HG03175 (cell line): Measurements from ENCODE around the gene GRM2.

ENCODE experiments used
- ATAC-seq: cut with Tn5 transposase; IDR thresholded peaks from one replicate; pipeline ENCODE4 v1.9.1; 2021; ENCODE audit warnings: mild to moderate bottlenecking, moderate library complexity; ENCODE audit not compliant: unreplicated experiment

The GRM2 gene

GRCh38 chr3:51703761-51704510, 2.9 kb upstream of the GRM2 start:
- no peak for ATAC-seq

GRCh38 chr3:51704511-51704950, 2.3 kb upstream of the GRM2 start:
- ATAC-seq = no peak

DNA sequence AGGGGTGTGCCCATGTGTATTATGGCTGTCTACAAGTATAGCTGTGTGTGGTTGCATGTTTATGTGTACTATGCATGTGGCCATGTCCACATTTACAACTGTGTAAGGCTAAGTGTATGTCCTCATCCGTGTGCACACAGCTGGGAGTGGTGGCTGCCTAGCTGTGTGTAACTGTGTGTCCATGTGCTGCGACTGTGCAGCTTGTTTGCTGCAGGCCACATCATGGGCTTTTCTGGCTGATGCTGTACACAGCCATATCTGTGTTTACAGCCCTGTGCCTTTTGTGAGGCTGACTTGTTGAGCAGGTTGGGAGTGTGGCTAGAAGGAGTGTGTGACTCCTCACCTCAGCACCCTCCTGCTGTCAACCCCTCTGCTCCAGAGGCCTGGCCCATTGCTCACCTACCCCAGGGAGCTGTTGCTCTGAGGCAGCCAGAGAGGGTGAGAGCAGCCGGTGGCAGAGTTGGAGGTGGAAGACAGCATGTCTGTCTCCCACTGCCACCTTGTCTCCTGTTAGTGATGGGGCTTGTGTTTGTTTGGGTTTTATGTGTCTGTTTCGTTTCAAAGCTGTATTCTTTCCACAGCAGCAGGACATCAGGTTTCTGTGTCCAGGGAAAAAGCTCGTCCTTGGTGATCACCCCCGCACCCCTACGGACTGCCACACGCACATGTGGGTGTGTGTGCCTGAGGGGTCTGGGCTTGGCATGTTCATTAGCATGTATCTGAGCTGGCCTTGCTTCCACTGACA, 1.4 kb upstream of the GRM2 start:
- ATAC-seq = no peak

GRCh38 chr3:51706021-51706485, 815 bp upstream of the GRM2 start:
- ATAC-seq = no peak

GRCh38 chr3:51708216-51708845, 1.5 kb downstream of the GRM2 start:
- no peak for ATAC-seq

- no peak for ATAC-seq
Observed at GRCh38 chr3:51709004-51709420, 2.1 kb downstream of the GRM2 start.

DNA sequence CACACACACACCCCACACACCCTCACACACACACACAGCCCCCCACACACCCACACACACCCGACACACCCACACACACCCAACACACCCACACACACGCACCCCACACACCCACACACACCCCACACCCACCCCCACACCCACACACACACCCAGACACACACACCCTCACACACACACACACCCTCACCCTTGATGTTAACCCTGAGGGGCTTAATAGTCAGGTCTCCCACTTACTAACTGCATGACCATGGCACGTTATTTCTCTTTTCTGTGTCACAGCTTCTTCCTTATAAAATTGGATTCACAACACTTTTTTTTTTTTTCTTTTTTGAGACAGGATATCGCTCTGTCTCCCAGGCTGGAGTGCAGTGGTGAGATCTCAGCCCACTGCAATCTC, 2.8 kb downstream of the GRM2 start:
- ATAC-seq = no peak

- no peak for ATAC-seq
Observed at GRCh38 chr3:51710631-51711351, 3.9 kb downstream of the GRM2 start.

DNA sequence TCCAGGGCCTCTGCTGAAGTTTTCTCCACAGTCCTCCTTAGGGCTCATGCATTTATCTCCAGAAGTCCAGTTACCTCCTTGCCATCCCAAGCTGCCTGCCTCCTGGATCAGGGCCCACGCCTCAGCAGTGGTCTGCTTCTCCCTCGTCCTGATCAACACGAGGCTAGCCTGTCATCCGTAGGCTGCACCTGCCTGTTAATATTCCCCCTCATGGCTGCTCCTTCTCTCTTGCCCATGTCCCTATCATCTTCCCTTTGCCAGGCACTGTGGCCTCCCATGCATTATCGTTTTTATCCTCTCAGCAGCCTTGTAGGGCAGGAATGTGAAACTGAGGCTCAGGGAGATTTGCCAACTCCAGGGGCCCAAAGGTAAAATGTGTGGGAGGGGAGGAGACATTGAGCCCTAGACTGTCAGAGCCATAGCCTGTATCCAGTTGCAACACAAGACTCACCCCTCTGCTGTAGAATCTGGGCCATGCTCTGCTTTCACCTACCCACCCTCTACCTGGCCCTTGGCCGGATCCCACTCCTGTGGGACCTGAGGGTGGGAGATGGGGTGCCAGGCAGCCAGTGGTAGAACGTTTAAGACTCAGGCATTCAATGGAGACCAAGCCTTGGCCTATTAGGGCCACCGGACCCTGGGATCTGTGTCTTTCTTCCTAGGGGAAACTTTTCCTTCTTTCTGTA, 4.6 kb downstream of the GRM2 start:
- no peak for ATAC-seq

- no peak for ATAC-seq
Observed at GRCh38 chr3:51712038-51712420, 5.2 kb downstream of the GRM2 start.

DNA sequence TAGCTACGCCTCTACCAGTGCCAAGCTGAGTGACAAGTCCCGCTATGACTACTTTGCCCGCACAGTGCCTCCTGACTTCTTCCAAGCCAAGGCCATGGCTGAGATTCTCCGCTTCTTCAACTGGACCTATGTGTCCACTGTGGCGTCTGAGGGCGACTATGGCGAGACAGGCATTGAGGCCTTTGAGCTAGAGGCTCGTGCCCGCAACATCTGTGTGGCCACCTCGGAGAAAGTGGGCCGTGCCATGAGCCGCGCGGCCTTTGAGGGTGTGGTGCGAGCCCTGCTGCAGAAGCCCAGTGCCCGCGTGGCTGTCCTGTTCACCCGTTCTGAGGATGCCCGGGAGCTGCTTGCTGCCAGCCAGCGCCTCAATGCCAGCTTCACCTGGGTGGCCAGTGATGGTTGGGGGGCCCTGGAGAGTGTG, 5.7 kb downstream of the GRM2 start:
- ATAC-seq = no peak

- no peak for ATAC-seq
Observed at GRCh38 chr3:51712963-51713362, 6.1 kb downstream of the GRM2 start.

DNA sequence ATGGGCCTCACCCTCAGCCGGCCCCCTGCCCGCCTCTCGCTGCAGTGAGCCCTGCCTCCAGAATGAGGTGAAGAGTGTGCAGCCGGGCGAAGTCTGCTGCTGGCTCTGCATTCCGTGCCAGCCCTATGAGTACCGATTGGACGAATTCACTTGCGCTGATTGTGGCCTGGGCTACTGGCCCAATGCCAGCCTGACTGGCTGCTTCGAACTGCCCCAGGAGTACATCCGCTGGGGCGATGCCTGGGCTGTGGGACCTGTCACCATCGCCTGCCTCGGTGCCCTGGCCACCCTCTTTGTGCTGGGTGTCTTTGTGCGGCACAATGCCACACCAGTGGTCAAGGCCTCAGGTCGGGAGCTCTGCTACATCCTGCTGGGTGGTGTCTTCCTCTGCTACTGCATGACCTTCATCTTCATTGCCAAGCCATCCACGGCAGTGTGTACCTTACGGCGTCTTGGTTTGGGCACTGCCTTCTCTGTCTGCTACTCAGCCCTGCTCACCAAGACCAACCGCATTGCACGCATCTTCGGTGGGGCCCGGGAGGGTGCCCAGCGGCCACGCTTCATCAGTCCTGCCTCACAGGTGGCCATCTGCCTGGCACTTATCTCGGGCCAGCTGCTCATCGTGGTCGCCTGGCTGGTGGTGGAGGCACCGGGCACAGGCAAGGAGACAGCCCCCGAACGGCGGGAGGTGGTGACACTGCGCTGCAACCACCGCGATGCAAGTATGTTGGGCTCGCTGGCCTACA, 8.5 kb downstream of the GRM2 start:
- no peak for ATAC-seq

GRCh38 chr3:51715977-51716294, 9.1 kb downstream of the GRM2 start:
- no peak for ATAC-seq

DNA sequence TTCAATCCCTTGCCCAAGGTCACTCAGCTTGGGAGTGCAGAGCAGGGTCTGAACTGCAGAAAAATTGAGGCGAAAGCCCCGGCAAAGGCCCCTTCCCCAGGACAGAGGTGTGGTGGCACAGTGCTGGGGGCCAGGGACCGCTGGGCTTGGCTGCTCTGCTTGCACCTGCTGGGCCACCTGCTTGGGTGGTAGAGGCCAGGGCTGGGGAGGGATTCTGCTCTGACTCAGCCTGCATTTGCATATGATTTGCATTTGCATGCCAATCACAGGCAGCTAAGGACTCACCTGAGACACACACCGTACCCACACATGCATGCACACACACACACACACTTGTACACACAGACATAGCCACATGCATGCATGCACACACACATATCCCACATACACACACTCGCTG, 9.9 kb downstream of the GRM2 start:
- ATAC-seq = no peak

DNA sequence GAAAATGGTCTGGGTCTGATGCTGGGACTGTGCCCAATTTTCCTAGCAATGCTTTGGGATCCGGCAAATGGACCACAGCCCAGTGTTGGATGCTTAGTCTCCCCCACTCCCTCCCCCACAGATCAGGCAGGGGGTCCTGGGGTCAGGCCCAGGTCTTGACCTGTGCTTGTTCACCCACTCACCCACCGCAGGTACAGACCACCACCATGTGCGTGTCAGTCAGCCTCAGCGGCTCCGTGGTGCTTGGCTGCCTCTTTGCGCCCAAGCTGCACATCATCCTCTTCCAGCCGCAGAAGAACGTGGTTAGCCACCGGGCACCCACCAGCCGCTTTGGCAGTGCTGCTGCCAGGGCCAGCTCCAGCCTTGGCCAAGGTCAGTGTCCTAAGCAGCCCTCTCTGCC, 10.6 kb downstream of the GRM2 start:
- no peak for ATAC-seq

DNA sequence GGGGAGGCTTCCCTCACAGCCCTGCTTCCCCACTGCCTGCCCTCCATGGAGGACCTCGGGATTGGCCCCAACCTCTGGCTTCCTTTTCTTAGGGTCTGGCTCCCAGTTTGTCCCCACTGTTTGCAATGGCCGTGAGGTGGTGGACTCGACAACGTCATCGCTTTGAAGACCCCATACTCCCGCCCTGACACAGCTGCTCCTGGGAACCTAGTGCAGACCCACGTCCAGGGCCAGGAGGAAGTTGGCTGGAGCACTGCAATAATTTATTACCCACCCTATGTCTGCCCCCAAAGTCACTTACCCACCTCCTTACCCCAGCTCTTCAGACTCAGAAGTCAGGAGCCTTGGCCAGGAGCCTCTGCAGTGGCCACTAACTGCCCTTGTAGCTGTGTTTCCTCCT, 11.1 kb downstream of the GRM2 start:
- ATAC-seq = no peak

- ATAC-seq = peak; percentile 71
Observed at GRCh38 chr3:51718547-51719409, 11.9 kb downstream of the GRM2 start.

DNA sequence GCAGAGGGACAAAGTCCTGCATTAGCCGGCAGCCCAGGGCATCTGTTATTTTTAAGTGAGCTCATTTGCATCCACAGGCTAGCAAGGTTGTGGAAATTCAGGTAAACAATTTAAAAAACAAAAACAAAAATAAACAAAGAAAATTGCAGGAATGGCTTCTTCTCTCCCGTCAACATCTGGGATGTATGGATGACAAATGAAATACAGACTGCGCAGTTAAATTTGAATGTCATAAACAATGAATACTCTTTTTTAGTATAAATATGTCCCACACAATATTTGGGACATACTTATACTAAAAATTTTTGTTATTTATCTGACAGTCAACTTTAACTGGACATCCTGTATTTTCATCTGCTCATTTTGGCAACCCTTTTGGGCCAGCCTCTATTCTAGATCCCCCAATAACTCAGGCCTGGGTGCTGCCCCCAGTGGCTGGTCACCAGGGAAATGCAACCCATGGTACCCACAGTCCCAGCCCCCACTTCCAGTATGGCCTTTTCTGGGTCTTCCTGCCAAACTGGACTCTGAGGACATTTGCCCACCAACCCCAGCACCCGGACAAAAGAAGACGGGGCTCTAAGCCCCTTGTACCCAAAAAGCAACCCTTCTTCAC, 12.7 kb downstream of the GRM2 start:
- no peak for ATAC-seq
